Trophoblast cell (in vitro differentiated cells and primary cell): Measurements from ENCODE around the gene CNTNAP3B.
"Not testable (repeated sequence)": the region's sequence is repeated elsewhere in the genome, so short reads cannot be mapped to it uniquely, and the experiment has no call there.

Source experiments
- DNase-seq, 2 donors: peaks; one replicate each; pipeline ENCODE4 v3.0.0-alpha.2; 2016
- H2AFZ ChIP-seq: 2 replicates; pipeline ENCODE4 v1.6.1; 2013; ENCODE audit warnings: low read length, moderate library complexity, mild to moderate bottlenecking; ENCODE audit not compliant: insufficient read depth, poor library complexity
- H2AK5ac ChIP-seq: 2 replicates; pipeline ENCODE4 v1.6.1; 2013; ENCODE audit warnings: mild to moderate bottlenecking, low read length
- H2BK120ac ChIP-seq: 2 replicates; pipeline ENCODE4 v1.6.1; 2013; ENCODE audit warnings: low read length, mild to moderate bottlenecking, moderate library complexity; ENCODE audit not compliant: insufficient read depth, poor library complexity
- H2BK12ac ChIP-seq: 2 replicates; pipeline ENCODE4 v1.6.1; 2013; ENCODE audit warnings: mild to moderate bottlenecking, low read length, moderate library complexity
- H2BK5ac ChIP-seq: 2 replicates; pipeline ENCODE4 v1.6.1; 2013; ENCODE audit warnings: low read length, low read depth, moderate library complexity, mild to moderate bottlenecking; ENCODE audit not compliant: poor library complexity
- H3K14ac ChIP-seq: 2 replicates; pipeline ENCODE4 v1.6.1; 2013; ENCODE audit warnings: mild to moderate bottlenecking, low read length
- H3K18ac ChIP-seq: 2 replicates; pipeline ENCODE4 v1.6.1; 2013; ENCODE audit warnings: mild to moderate bottlenecking, low read length
- H3K23ac ChIP-seq: 2 replicates; pipeline ENCODE4 v1.6.1; 2013; ENCODE audit warnings: low read length
- H3K27ac ChIP-seq: 2 replicates; pipeline ENCODE4 v1.5.1; 2013; ENCODE audit warnings: low read depth, mild to moderate bottlenecking, inconsistent platforms, low read length, moderate library complexity
- H3K27me3 ChIP-seq: 2 replicates; pipeline ENCODE4 v1.6.1; 2013; ENCODE audit warnings: inconsistent platforms, mild to moderate bottlenecking, low read length, moderate library complexity; ENCODE audit not compliant: insufficient read depth
- H3K36me3 ChIP-seq, 2 experiments: 1 replicate in 1 of 2; 2 replicates in 1 of 2; pipeline ENCODE4 v1.6.1; 2013; ENCODE audit warnings: low read length in 2 of 2, mild to moderate bottlenecking in 2 of 2, moderate library complexity in 1 of 2; ENCODE audit not compliant: insufficient read depth in 2 of 2, control insufficient read depth in 1 of 2
- H3K4ac ChIP-seq: 2 replicates; pipeline ENCODE4 v1.6.1; 2013; ENCODE audit warnings: low read depth, mild to moderate bottlenecking, low read length, moderate library complexity
- H3K4me1 ChIP-seq, 2 experiments: 1 replicate in 1 of 2; 2 replicates in 1 of 2; pipeline ENCODE4 v1.6.1; 2013; ENCODE audit warnings: low read length in 2 of 2, mild to moderate bottlenecking in 2 of 2, moderate library complexity in 1 of 2; ENCODE audit not compliant: insufficient read depth in 2 of 2, control insufficient read depth in 1 of 2
- H3K4me2 ChIP-seq: 2 replicates; pipeline ENCODE4 v1.6.1; 2013; ENCODE audit warnings: inconsistent platforms, mild to moderate bottlenecking, low read length, moderate library complexity
- H3K4me3 ChIP-seq: 2 replicates; pipeline ENCODE4 v1.5.1; 2013; ENCODE audit warnings: mild to moderate bottlenecking, low read depth, low read length, inconsistent platforms
- H3K79me1 ChIP-seq: one replicate; pipeline ENCODE4 v1.6.1; 2013; ENCODE audit warnings: low read length
- H3K79me2 ChIP-seq: 2 replicates; pipeline ENCODE4 v1.6.1; 2013; ENCODE audit warnings: low read length, mild to moderate bottlenecking; ENCODE audit not compliant: control insufficient read depth, insufficient read depth, poor library complexity
- H3K9ac ChIP-seq: 2 replicates; pipeline ENCODE4 v1.6.1; 2013; ENCODE audit warnings: mild to moderate bottlenecking, low read length
- H3K9me3 ChIP-seq: 2 replicates; pipeline ENCODE4 v1.6.1; 2013; ENCODE audit warnings: low read depth, mild to moderate bottlenecking, control low read depth, inconsistent platforms, low read length; ENCODE audit not compliant: insufficient read depth
- H4K12ac ChIP-seq: 2 replicates; pipeline ENCODE4 v1.6.1; 2013; ENCODE audit warnings: low read depth, mild to moderate bottlenecking, low read length, moderate library complexity
- H4K8ac ChIP-seq: 2 replicates; pipeline ENCODE4 v1.6.1; 2013; ENCODE audit warnings: low read depth, mild to moderate bottlenecking, low read length, moderate library complexity
- H4K91ac ChIP-seq: one replicate; pipeline ENCODE4 v1.6.1; 2013; ENCODE audit warnings: low read depth, mild to moderate bottlenecking, low read length, moderate library complexity
- WGBS: extraction: QIAGEN DNeasy Blood & Tissue Kit; methylation state at CpG from one replicate; pipeline ENCODE4 v1.1.7; 2013; ENCODE audit warnings: missing lambda C conversion rate; ENCODE audit not compliant: insufficient read length, insufficient coverage; ENCODE audit errors: extremely low coverage; 5-methylcytosine and 5-hydroxymethylcytosine counted together

CNTNAP3B gene

GRCh38 chr9:42050701-42051100 is 78.5 kb downstream of the CNTNAP3B start:
- not testable (repeated sequence) for H4K91ac ChIP-seq, H3K9ac ChIP-seq, DNase-seq, H2BK120ac ChIP-seq, H3K4ac ChIP-seq, H3K23ac ChIP-seq, H3K27ac ChIP-seq, H4K12ac ChIP-seq, H3K27me3 ChIP-seq, H2BK5ac ChIP-seq, H3K9me3 ChIP-seq, H2AFZ ChIP-seq, H3K4me1 ChIP-seq, H2AK5ac ChIP-seq, H3K79me1 ChIP-seq, H3K14ac ChIP-seq, H3K4me2 ChIP-seq, H3K79me2 ChIP-seq, H3K18ac ChIP-seq, H2BK12ac ChIP-seq, H4K8ac ChIP-seq, H3K4me3 ChIP-seq, H3K36me3 ChIP-seq
- no CpG with 5 or more reads among the region's 2 CpGs for WGBS

DNA sequence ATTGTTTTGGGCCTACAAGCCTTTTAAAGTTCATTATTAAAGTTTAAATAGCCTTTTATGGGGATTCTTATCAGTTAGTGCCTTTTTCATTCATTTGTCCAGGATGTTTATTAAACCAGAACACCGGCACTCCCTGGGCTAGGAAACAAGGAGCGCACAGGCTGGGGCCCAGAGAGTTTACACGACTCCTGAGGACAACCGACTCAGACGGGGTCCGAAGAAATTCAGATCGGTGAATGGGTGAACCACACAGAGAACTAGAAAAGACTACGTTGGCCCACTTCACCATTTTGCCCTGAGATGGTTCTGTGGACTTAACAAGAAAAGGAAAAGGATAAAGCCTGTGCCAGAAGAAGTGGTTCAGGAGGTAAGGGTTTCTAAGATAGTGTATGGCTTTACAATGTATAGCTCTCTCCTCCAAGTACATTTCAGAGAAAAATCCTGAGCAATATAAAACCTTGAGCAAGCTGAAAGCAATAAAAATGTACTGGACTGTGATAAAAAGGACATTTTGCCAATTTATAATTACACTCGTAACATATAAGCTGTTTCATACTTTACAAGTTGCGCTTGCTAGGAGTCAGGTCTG is 84.7 kb downstream of the CNTNAP3B start:
- not testable (repeated sequence) for H3K14ac ChIP-seq, H2AK5ac ChIP-seq, H3K4ac ChIP-seq, H3K36me3 ChIP-seq, H3K27me3 ChIP-seq, H3K79me2 ChIP-seq, H3K9ac ChIP-seq, H3K4me1 ChIP-seq, H2BK12ac ChIP-seq, DNase-seq, H3K23ac ChIP-seq, H3K79me1 ChIP-seq, H4K8ac ChIP-seq, H4K12ac ChIP-seq, H3K9me3 ChIP-seq, H2AFZ ChIP-seq, H4K91ac ChIP-seq, H3K18ac ChIP-seq, H2BK5ac ChIP-seq, H3K27ac ChIP-seq, H3K4me3 ChIP-seq, H2BK120ac ChIP-seq, H3K4me2 ChIP-seq
- whole genome bisulfite sequencing = no CpG with 5 or more reads among the region's 10 CpGs

GRCh38 chr9:42033541-42033940 is 95.7 kb downstream of the CNTNAP3B start:
- H4K8ac ChIP-seq, H3K9me3 ChIP-seq, H3K27ac ChIP-seq, H3K4me3 ChIP-seq, H3K36me3 ChIP-seq, H2BK5ac ChIP-seq, H3K14ac ChIP-seq, H4K12ac ChIP-seq, H3K79me2 ChIP-seq, H2AK5ac ChIP-seq, H3K79me1 ChIP-seq, H3K23ac ChIP-seq, H3K9ac ChIP-seq, H3K27me3 ChIP-seq, H3K4me2 ChIP-seq, DNase-seq, H2BK120ac ChIP-seq, H3K4me1 ChIP-seq, H2AFZ ChIP-seq, H3K4ac ChIP-seq, H4K91ac ChIP-seq, H2BK12ac ChIP-seq, H3K18ac ChIP-seq: not testable (repeated sequence)
- no CpG with 5 or more reads among the region's 3 CpGs for WGBS

DNA sequence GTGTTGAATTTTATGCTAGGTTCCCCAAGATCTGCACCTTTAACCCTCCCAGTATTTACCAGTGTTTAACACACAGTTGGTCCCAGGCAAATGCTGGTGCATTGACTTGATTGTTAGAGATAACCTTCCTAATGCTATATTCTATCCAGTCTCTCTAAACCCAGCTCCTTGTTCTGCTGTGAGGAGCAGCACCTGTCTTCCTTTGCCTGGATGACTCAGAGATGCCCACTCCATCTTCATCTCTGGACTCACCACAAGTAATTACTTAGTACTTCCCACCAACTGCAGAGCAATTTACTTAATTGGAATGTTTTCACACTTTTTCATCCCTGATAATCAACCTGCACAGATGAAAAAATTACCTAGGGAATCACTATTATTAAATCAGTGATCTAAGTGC is 108.6 kb downstream of the CNTNAP3B start:
- not testable (repeated sequence) for H3K27me3 ChIP-seq, H2BK12ac ChIP-seq, H3K9me3 ChIP-seq, H2BK5ac ChIP-seq, H3K4me1 ChIP-seq, H4K91ac ChIP-seq, H2BK120ac ChIP-seq, H2AFZ ChIP-seq, H3K23ac ChIP-seq, H4K8ac ChIP-seq, H3K9ac ChIP-seq, H3K4ac ChIP-seq, H3K79me1 ChIP-seq, H3K4me2 ChIP-seq, H3K14ac ChIP-seq, H3K79me2 ChIP-seq, H3K27ac ChIP-seq, DNase-seq, H3K4me3 ChIP-seq, H3K36me3 ChIP-seq, H2AK5ac ChIP-seq, H4K12ac ChIP-seq, H3K18ac ChIP-seq
